ENCODE data around the gene CACNA1D.

The CACNA1D gene

GRCh38 chr3:53612508-53612907 lies 118.1 kb downstream of the CACNA1D start:
- Mint-ChIP-seq H3K27ac (no peak overlapping the region), H3K27me3 (ENCODE audit: low read depth) (peaks cover 31% of the 10 kb centered on the region), H3K4me3 (no peak overlapping the region), H3K4me1 (ENCODE audit: low read depth) (peaks cover 2% of the 10 kb centered on the region), H3K9me3 (no peaks in the 10 kb centered on the region), H3K36me3 (ENCODE audit: low read depth) (no peaks in the 10 kb centered on the region)
- no peak for DNase-seq (ENCODE audit: low spot score)

GRCh38 chr3:53613125-53613524 lies 118.7 kb downstream of the CACNA1D start:
- no peak for DNase-seq (ENCODE audit: low spot score)
- Mint-ChIP-seq H3K9me3 (no peaks in the 10 kb centered on the region), H3K27me3 (ENCODE audit: low read depth) (peaks cover 32% of the 10 kb centered on the region), H3K4me1 (ENCODE audit: low read depth) (peaks cover 2% of the 10 kb centered on the region), H3K36me3 (ENCODE audit: low read depth) (no peaks in the 10 kb centered on the region), H3K4me3 (no peak overlapping the region), H3K27ac (no peak overlapping the region)

GRCh38 chr3:53614307-53614706 lies 119.9 kb downstream of the CACNA1D start:
- Mint-ChIP-seq H3K27me3 (ENCODE audit: low read depth) (peaks cover 34% of the 10 kb centered on the region), H3K4me1 (ENCODE audit: low read depth) (peaks cover 2% of the 10 kb centered on the region), H3K4me3 (no peak overlapping the region), H3K9me3 (no peaks in the 10 kb centered on the region), H3K36me3 (ENCODE audit: low read depth) (no peaks in the 10 kb centered on the region), H3K27ac (no peak overlapping the region)
- DNase-seq (ENCODE audit: low spot score): no peak

- H3K9me3 Mint-ChIP-seq: no peaks in the 10 kb centered on the region
Measured at GRCh38 chr3:53616321-53616720, 121.9 kb downstream of the CACNA1D start.

GRCh38 chr3:53616971-53617892 lies 122.8 kb downstream of the CACNA1D start:
- no peaks in the 10 kb centered on the region for H3K9me3 Mint-ChIP-seq
- peaks cover 35% of the 10 kb centered on the region for H3K27me3 Mint-ChIP-seq (ENCODE audit: low read depth)

More at GRCh38 chr3:53616321-53616720, 121.9 kb downstream of the CACNA1D start:
- H3K27me3 Mint-ChIP-seq (ENCODE audit: low read depth): peaks cover 32% of the 10 kb centered on the region
- DNase-seq (ENCODE audit: low spot score): no peak
- no peaks in the 10 kb centered on the region for H3K36me3 Mint-ChIP-seq (ENCODE audit: low read depth)
- H3K4me3 Mint-ChIP-seq: no peak overlapping the region
- H3K4me1 Mint-ChIP-seq (ENCODE audit: low read depth): peaks cover 2% of the 10 kb centered on the region
- no peak overlapping the region for H3K27ac Mint-ChIP-seq

GRCh38 chr3:53617893-53618523 lies 123.6 kb downstream of the CACNA1D start:
- Mint-ChIP-seq H3K4me1 (ENCODE audit: low read depth) (peaks cover 2% of the 10 kb centered on the region), H3K27me3 (ENCODE audit: low read depth) (peaks cover 35% of the 10 kb centered on the region), H3K4me3 (no peak overlapping the region), H3K27ac (no peak overlapping the region), H3K9me3 (no peaks in the 10 kb centered on the region), H3K36me3 (ENCODE audit: low read depth) (no peaks in the 10 kb centered on the region)
- DNase-seq (ENCODE audit: low spot score): no peak

More at GRCh38 chr3:53616971-53617892, 122.8 kb downstream of the CACNA1D start:
- no peak overlapping the region for H3K4me3 Mint-ChIP-seq
- H3K4me1 Mint-ChIP-seq (ENCODE audit: low read depth): peaks cover 2% of the 10 kb centered on the region
- no peak for DNase-seq (ENCODE audit: low spot score)
- H3K36me3 Mint-ChIP-seq (ENCODE audit: low read depth): no peaks in the 10 kb centered on the region
- no peak overlapping the region for H3K27ac Mint-ChIP-seq

GRCh38 chr3:53618524-53618906 lies 124.1 kb downstream of the CACNA1D start:
- H3K36me3 Mint-ChIP-seq (ENCODE audit: low read depth): no peaks in the 10 kb centered on the region
- H3K4me3 Mint-ChIP-seq: no peak overlapping the region
- no peak overlapping the region for H3K27ac Mint-ChIP-seq
- DNase-seq (ENCODE audit: low spot score): no peak
- no peaks in the 10 kb centered on the region for H3K4me1 Mint-ChIP-seq (ENCODE audit: low read depth)
- H3K27me3 Mint-ChIP-seq (ENCODE audit: low read depth): peaks cover 31% of the 10 kb centered on the region
- no peaks in the 10 kb centered on the region for H3K9me3 Mint-ChIP-seq

GRCh38 chr3:53618936-53619335 lies 124.5 kb downstream of the CACNA1D start:
- Mint-ChIP-seq H3K9me3 (no peaks in the 10 kb centered on the region), H3K27me3 (ENCODE audit: low read depth) (peaks cover 30% of the 10 kb centered on the region), H3K4me3 (no peak overlapping the region), H3K4me1 (ENCODE audit: low read depth) (no peaks in the 10 kb centered on the region), H3K36me3 (ENCODE audit: low read depth) (no peaks in the 10 kb centered on the region), H3K27ac (no peak overlapping the region)
- no peak for DNase-seq (ENCODE audit: low spot score)

- H3K27me3 Mint-ChIP-seq (ENCODE audit: low read depth): peaks cover 27% of the 10 kb centered on the region
- no peak overlapping the region for H3K4me3 Mint-ChIP-seq
- no peaks in the 10 kb centered on the region for H3K36me3 Mint-ChIP-seq (ENCODE audit: low read depth)
- H3K4me1 Mint-ChIP-seq (ENCODE audit: low read depth): peaks cover 4% of the 10 kb centered on the region
- no peaks in the 10 kb centered on the region for H3K9me3 Mint-ChIP-seq
- H3K27ac Mint-ChIP-seq: no peak overlapping the region
- no peak for DNase-seq (ENCODE audit: low spot score)
Measured at GRCh38 chr3:53624061-53624857, 129.8 kb downstream of the CACNA1D start.

- no peak overlapping the region for H3K4me3 Mint-ChIP-seq
- no peak for DNase-seq (ENCODE audit: low spot score)
- no peaks in the 10 kb centered on the region for H3K9me3 Mint-ChIP-seq
- no peaks in the 10 kb centered on the region for H3K36me3 Mint-ChIP-seq (ENCODE audit: low read depth)
- no peak overlapping the region for H3K27ac Mint-ChIP-seq
- peaks cover 23% of the 10 kb centered on the region for H3K27me3 Mint-ChIP-seq (ENCODE audit: low read depth)
- peaks cover 8% of the 10 kb centered on the region for H3K4me1 Mint-ChIP-seq (ENCODE audit: low read depth)
Measured at GRCh38 chr3:53626876-53627275, 132.5 kb downstream of the CACNA1D start.

GRCh38 chr3:53628536-53629401 lies 134.4 kb downstream of the CACNA1D start:
- Mint-ChIP-seq H3K27me3 (ENCODE audit: low read depth) (peaks cover 25% of the 10 kb centered on the region), H3K4me3 (no peak overlapping the region), H3K9me3 (peaks cover 5% of the 10 kb centered on the region), H3K4me1 (ENCODE audit: low read depth) (peaks cover 8% of the 10 kb centered on the region), H3K36me3 (ENCODE audit: low read depth) (no peaks in the 10 kb centered on the region), H3K27ac (no peak overlapping the region)
- no peak for DNase-seq (ENCODE audit: low spot score)

GRCh38 chr3:53629402-53629723 lies 135.0 kb downstream of the CACNA1D start:
- Mint-ChIP-seq H3K9me3 (peaks cover 5% of the 10 kb centered on the region), H3K36me3 (ENCODE audit: low read depth) (no peaks in the 10 kb centered on the region), H3K27ac (no peak overlapping the region), H3K4me1 (ENCODE audit: low read depth) (peaks cover 8% of the 10 kb centered on the region), H3K27me3 (ENCODE audit: low read depth) (peaks cover 24% of the 10 kb centered on the region), H3K4me3 (no peak overlapping the region)
- DNase-seq (ENCODE audit: low spot score): no peak

GRCh38 chr3:53630547-53630946 lies 136.1 kb downstream of the CACNA1D start:
- no peak overlapping the region for H3K27ac Mint-ChIP-seq
- H3K36me3 Mint-ChIP-seq (ENCODE audit: low read depth): no peaks in the 10 kb centered on the region
- H3K9me3 Mint-ChIP-seq: peaks cover 5% of the 10 kb centered on the region
- H3K27me3 Mint-ChIP-seq (ENCODE audit: low read depth): peaks cover 32% of the 10 kb centered on the region
- no peak for DNase-seq (ENCODE audit: low spot score)
- H3K4me1 Mint-ChIP-seq (ENCODE audit: low read depth): peaks cover 8% of the 10 kb centered on the region
- H3K4me3 Mint-ChIP-seq: no peak overlapping the region

Measured in T-helper 2 cell treated with Interferon-gamma antibody and Interleukin-4, amounts not matched to agents 5 μg/mL and 100 μg/mL, for 36 hours (primary cell).